HG03060 (cell line): Measurements from ENCODE around the gene TUBGCP3.
"Not testable (repeated sequence)": the region's sequence is repeated elsewhere in the genome, so short reads cannot be mapped to it uniquely, and the experiment has no call there.

Experiments used
- ATAC-seq: cut with Tn5 transposase; IDR thresholded peaks from one replicate; pipeline ENCODE4 v1.9.1; 2021; ENCODE audit warnings: low read depth, moderate number of reproducible peaks; ENCODE audit not compliant: unreplicated experiment

The TUBGCP3 gene

GRCh38 chr13:112531263-112531794, 56.6 kb downstream of the TUBGCP3 start:
- ATAC-seq = no peak

- ATAC-seq = no peak
Observed at GRCh38 chr13:112530861-112531260, 57.1 kb downstream of the TUBGCP3 start.

- ATAC-seq = no peak
Observed at GRCh38 chr13:112529216-112529615, 58.7 kb downstream of the TUBGCP3 start.

GRCh38 chr13:112526146-112526853, 61.7 kb downstream of the TUBGCP3 start:
- ATAC-seq = no peak

- ATAC-seq = no peak
Observed at GRCh38 chr13:112525356-112525945, 62.5 kb downstream of the TUBGCP3 start.

- ATAC-seq = no peak
Observed at GRCh38 chr13:112522578-112522977, 65.4 kb downstream of the TUBGCP3 start.

- no peak for ATAC-seq
Observed at GRCh38 chr13:112521073-112521685, 66.8 kb downstream of the TUBGCP3 start.

GRCh38 chr13:112519517-112520060, 68.4 kb downstream of the TUBGCP3 start:
- ATAC-seq = no peak

- ATAC-seq = no peak
Observed at GRCh38 chr13:112516218-112516617, 71.7 kb downstream of the TUBGCP3 start.

GRCh38 chr13:112513761-112514160, 74.2 kb downstream of the TUBGCP3 start:
- no peak for ATAC-seq

GRCh38 chr13:112510987-112511685, 76.8 kb downstream of the TUBGCP3 start:
- ATAC-seq = no peak

GRCh38 chr13:112510002-112510780, 77.8 kb downstream of the TUBGCP3 start:
- ATAC-seq = no peak

GRCh38 chr13:112509190-112509589, 78.8 kb downstream of the TUBGCP3 start:
- ATAC-seq = no peak

- no peak for ATAC-seq
Observed at GRCh38 chr13:112506046-112506445, 81.9 kb downstream of the TUBGCP3 start.

- ATAC-seq = no peak
Observed at GRCh38 chr13:112496166-112496565, 91.8 kb downstream of the TUBGCP3 start.

GRCh38 chr13:112495465-112495864, 92.5 kb downstream of the TUBGCP3 start:
- no peak for ATAC-seq

- no peak for ATAC-seq
Observed at GRCh38 chr13:112489199-112489598, 98.8 kb downstream of the TUBGCP3 start.

- ATAC-seq = not testable (repeated sequence)
Observed at GRCh38 chr13:112488343-112489050, 99.5 kb downstream of the TUBGCP3 start.

GRCh38 chr13:112487127-112487517, 100.8 kb downstream of the TUBGCP3 start:
- ATAC-seq = no peak
